ENCODE results near the gene SLC43A1.

DNA sequence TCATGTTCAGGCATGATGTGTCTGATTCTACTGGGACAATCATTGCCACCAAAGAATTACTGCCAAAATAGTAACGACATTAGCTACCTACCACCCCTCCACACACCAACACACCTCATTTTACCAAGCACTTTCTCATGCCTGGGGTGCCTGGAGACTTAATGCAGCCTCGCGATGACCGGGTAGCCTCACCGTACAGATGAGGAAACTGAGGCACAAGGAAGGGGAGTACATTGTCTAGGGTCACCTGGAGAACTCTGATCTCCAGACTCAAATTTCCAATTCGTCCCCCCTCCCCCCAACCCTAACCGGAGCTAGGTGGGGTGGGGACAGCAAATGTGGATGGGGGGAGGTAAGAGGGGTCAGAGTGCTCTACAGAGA, 57.9 kb downstream of the SLC43A1 start:
- TF ChIP-seq POLR2A (IDR thresholded peaks at IDR 0.05), result no peak
- TF ChIP-seq, protein P1, sequence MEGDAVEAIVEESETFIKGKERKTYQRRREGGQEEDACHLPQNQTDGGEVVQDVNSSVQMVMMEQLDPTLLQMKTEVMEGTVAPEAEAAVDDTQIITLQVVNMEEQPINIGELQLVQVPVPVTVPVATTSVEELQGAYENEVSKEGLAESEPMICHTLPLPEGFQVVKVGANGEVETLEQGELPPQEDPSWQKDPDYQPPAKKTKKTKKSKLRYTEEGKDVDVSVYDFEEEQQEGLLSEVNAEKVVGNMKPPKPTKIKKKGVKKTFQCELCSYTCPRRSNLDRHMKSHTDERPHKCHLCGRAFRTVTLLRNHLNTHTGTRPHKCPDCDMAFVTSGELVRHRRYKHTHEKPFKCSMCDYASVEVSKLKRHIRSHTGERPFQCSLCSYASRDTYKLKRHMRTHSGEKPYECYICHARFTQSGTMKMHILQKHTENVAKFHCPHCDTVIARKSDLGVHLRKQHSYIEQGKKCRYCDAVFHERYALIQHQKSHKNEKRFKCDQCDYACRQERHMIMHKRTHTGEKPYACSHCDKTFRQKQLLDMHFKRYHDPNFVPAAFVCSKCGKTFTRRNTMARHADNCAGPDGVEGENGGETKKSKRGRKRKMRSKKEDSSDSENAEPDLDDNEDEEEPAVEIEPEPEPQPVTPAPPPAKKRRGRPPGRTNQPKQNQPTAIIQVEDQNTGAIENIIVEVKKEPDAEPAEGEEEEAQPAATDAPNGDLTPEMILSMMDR (IDR thresholded peaks at IDR 0.05), result no peak

All from esophagus squamous epithelium (tissue), 4 donors.